Urothelium cell line (cell line): ENCODE data around the gene MICB.
"Not testable (repeated sequence)": the region's sequence is repeated elsewhere in the genome, so short reads cannot be mapped to it uniquely, and the experiment has no call there.

ENCODE experiments used
- DNase-seq: peaks from one replicate; pipeline ENCODE4 v3.0.0; 2011; ENCODE audit warnings: low spot score, mixed read lengths
- FAIRE-seq: peaks from 2 replicates; lab custom pipeline; 2011; peaks lifted over from hg19 to GRCh38; lab: Jason Lieb, UNC

MICB gene

DNA sequence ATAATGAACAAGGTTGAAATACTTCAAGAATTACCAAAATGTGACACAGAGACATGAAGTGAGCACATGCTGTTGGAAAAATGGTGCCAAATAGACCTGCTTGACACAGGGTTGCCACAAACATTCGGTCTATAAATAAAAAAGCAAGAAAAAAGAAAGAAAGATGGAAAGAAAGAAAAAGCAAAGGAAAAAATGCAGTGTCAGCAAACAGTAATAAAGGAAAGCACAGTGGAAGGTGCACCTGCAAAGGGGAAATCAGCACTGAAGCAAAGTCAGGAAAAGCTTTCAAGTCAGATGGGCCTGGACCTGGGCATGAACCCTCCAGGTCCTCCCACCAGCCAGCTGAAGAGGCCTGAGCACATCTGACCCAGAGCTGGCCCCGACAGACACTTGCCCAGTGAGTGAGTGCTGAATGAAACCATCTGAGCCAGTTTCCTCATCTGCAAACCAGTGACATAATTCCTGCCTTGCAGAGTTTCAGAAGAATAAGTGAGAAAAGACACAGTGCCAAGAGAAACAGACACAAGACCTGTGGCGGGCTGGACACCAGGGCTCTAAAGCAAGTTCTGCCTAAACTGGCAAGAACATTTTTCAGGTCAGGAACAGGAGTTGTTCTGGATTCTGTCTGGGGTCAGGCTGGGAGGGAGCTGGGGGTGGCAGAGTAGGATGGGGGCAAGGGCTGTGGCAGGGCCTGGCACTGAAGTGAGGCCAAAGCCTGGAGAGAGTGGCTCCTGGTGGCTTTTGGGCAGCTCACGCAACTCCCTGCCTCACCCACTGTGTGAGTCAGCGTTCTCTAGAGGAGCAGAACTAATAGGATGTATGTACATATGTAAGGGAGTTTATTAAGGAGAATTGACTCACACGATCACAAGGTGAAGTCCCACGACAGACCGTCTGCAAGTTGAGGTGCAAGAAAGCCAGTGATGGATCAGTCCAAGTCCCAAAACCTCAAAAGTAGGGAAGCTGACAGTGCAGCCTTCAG lies 23.9 kb upstream of the MICB start:
- no peak for FAIRE-seq
- no peak for DNase-seq

- FAIRE-seq (no peak), DNase-seq (no peak)
These were observed 23.1 kb upstream of the MICB start for GRCh38 chr6:31474871-31475286.

DNA sequence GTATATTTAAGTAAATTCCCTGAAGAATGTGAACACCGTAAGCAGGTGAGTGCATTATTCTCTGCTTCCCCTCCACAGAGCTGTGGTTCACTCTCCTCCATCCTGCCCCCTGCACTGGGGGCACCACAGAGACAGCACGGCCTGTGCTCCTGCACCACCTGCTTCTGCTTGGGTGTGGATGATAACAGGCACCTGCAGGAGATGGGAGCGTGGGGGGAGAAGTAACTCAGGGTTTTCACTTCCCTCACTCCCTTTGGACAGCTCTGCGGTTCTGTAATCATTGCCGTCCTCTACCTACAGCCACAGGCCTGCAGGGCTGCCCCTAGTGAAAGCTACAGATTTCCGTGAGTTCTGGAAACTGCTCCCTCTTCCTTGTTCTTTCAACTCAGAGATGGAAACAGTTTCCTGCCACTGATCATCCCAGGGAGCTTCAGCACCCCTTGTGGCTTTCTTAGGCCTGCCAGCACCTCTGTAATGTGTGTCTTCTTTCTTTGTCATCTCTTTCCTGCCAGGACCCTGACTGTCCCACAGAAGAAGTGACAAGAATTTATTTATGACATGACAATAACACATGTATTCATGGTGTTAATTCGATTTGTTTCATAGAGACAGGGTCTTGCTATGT lies 21.3 kb upstream of the MICB start:
- DNase-seq, result no peak

GRCh38 chr6:31477521-31477920 lies 20.4 kb upstream of the MICB start:
- FAIRE-seq (no peak), DNase-seq (no peak)

More for the DNA sequence above, 21.3 kb upstream of the MICB start:
- no peak for FAIRE-seq

- FAIRE-seq (no peak), DNase-seq (no peak)
These were observed 19.6 kb upstream of the MICB start for GRCh38 chr6:31478186-31478950.

- FAIRE-seq (no peak), DNase-seq (no peak)
These were observed 18.6 kb upstream of the MICB start for GRCh38 chr6:31479151-31479932.

DNA sequence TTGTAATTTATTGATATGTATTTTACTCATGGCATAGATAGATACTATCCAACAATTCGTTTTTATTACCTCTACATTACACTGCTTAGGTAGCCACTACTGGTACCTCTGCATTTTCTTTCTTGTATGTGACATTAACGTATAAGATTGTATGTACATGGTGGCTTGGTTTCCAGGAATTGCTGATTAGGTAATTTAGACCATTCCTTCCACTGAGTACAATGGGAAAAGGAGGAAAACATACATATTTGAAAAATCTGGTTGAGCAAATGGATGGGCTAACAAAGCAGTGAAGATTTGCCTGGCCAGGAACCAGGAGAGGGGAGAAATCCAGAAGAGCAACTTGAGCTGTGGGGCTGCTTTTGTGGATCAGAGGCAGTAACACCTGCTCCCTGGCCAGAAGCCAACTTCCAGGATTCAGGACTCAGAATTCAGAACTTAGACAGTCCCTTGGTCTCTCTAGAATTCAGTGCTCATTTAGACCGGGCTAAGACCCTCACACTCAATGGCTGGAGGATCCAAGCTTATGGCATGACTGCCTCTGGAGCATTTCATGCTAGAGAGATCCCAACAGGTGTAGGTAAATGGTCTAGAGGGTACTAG lies 17.9 kb upstream of the MICB start:
- no peak for FAIRE-seq

GRCh38 chr6:31480574-31480973 lies 17.4 kb upstream of the MICB start:
- FAIRE-seq (no peak), DNase-seq (no peak)

More for the DNA sequence above, 17.9 kb upstream of the MICB start:
- DNase-seq, result no peak

DNA sequence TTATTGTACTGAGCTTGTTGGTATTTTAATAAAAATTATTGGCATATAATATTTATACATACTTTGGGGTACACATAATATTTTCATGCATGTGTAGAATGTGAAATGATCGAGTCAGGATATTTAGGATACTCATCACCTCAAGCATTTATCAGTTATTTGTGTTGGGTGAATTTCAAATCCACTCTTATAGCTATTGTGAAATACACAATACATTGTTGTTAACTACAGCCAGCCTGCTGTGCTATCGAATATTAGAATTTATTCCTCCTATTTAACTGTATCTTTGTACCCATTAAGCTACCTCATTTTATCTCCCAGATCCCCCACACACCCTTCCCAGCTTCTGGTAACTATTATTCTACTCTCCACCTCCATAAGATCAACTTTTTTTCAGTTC lies 14.6 kb upstream of the MICB start:
- FAIRE-seq, result no peak
- no peak for DNase-seq

- FAIRE-seq, result no peak
These were observed 12.9 kb upstream of the MICB start for GRCh38 chr6:31485055-31485454.

DNA sequence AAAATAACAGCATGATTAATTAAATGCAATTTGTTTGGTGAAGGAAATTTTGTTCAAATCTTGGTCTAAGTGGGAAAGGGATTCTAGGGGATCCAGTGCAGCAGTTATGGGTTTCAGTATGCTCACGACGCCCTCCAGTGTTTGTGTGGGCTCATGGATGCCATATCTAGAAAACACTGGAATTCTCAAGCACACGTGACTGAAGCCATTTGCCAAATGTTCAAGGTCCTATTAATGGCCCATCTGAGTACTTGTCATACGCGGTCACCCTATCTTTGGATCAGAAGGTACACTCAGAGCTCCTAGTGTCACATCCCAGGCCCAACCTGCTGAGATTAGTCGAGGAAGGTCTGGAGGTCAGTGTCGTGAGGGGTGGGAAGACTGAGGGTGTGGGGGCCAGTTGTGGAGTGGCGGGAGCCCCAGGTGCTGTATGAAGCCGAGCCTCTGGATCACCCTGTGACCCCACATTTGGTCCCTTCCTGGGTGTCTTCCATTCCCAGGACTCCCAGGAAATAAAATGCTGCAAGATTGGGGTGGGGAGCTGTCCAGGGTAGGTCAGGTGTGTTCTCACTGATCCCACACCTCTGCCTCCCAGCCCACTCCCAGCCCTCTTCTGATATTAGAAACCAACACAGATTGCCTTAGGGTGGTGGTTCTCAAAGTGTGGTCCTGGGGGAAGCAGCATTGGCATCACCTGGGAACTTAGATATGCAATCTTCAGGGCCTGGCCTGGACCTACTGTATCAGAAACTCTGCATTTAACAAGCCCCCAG lies 11.7 kb upstream of the MICB start:
- not testable (repeated sequence) for DNase-seq
- FAIRE-seq, result peak; percentile 70

More at GRCh38 chr6:31485055-31485454, 12.9 kb upstream of the MICB start:
- no peak for DNase-seq

DNA sequence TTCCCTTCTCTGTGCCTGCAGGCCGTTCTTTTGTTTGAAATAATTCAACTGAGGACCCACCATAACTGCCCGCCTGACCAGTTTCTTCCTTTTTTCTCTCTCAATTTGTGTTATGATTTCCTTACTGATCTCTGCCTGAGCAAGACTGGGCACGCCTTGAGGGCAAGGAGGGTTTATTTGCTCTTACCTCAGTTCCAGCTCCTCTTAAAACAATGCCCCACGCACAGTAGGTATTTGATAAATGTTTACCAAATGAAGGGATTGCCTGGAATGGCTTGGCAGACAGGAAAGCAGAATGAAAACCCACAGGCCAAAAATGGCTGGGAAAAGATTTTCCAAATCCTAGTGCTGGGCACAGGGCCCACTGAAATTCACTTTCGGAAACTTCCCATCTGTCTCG lies 10.3 kb upstream of the MICB start:
- not testable (repeated sequence) for FAIRE-seq, DNase-seq

GRCh38 chr6:31489086-31489485 lies 8.9 kb upstream of the MICB start:
- no peak for DNase-seq
- no peak for FAIRE-seq

DNA sequence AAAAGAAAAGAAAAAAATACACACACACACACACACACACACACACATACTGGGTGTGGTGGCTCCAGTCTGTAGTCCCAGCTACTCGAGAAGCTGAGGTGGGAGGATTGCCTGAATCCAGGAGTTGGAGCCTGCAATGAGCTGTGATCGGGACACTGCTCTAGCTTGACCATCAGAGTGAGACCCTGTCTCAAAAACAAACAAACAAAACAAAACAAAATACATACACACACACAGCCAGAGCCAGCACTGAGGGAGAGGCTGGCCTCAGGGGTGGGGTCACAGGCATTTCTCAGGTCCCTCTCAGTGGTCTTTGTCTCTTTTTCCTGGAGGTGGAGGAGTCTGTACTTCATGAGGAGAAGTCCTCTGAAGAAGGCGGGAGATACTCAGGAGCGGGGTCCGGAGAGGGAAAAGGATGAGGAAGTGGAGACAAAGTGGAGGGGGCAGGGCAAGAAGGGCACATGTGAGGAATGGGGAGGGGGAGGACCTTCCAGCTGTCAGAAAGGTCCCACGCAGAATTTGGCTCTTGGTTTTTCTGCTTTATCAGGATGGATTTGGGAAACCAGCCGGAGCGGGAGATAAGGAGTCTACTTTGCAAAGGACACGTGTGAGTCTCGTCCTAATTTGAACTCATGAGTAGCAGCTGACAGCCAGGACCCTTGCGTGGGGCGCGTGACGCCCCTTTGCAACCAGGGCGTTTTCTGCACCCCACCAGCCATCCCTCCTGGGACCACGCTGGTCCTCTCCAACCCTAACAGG lies 7.7 kb upstream of the MICB start:
- DNase-seq (no peak), FAIRE-seq (no peak)

DNA sequence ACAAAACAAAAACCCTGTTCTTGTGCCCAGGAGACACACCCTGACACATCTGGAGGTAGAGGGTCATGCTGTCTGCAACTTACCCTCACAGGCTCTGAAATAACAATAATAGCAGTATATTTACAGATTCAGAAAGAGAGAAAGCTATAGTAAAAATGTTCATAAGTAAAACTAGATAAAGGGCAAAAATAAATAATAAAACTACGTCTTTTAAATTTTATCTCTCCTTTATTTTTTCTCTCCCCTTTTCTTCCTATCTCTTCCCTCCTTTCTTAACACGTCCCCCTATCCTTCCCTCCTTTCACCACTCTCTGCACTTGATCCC lies 4.4 kb upstream of the MICB start:
- not testable (repeated sequence) for FAIRE-seq

DNA sequence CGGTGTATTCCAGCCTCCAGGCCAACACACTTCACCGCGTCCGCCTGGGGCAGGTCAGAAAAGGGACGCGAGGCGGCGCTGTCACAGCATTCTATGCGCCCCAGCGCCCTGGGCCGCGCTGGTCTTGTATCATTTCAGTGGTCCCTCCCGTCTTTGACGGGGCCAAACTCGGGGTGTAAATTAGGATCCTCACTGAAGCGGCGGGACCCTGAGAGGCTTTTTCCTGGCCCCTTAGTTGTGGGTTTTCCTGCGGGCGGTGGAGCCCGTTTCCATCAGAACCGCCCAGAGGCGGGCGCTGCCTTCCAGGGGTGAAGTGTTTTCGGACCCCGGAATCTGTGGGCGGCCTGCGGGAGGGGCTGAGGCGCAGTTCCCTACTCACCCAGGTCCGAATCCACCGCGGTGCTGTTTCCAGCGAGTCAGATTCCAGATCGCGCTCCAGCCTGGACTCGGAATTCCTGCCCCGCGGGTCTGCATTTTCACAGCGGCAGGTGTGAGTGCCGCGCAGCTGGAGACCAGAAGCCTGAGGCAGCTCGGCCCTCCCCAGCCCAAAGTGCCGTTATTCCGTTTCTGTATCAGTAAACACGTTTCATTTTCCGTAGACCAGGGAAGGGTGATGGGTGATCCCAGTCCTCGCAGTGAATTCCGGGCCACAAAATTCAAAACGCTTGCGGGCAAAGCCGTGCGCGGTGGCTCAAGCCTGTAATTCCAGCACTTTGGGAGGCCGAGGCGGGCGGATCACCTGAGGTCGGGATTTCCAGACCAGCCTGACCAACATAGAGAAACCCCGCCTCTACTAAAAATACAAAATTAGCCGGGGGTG lies 3.9 kb upstream of the MICB start:
- FAIRE-seq (no peak), DNase-seq (peak; percentile 75)

More for the DNA sequence above, 4.4 kb upstream of the MICB start:
- not testable (repeated sequence) for DNase-seq

- peak; percentile 31 for DNase-seq
- no peak for FAIRE-seq
These were observed 2.4 kb upstream of the MICB start for GRCh38 chr6:31495580-31495979.

- not testable (repeated sequence) for FAIRE-seq, DNase-seq
These were observed 1.1 kb upstream of the MICB start for GRCh38 chr6:31496826-31497225.
